Vagina (tissue), 2 donors: Measurements from ENCODE around the gene CDC42EP2.

Source experiments
- POLR2A ChIP-seq, 2 donors: fragments of 450-650 bp; IDR thresholded peaks; one replicate each; pipeline ENCODE4 v1.6.1; 2017; ENCODE audit warnings: antibody characterized with exemption in 2 of 2, mild to moderate bottlenecking in 2 of 2, moderate library complexity in 2 of 2
- POLR2AphosphoS5 ChIP-seq, 2 donors: sonication (generic); formaldehyde crosslinking; IDR thresholded peaks; one replicate each; pipeline ENCODE4 v1.9.0; 2017; ENCODE audit warnings: antibody characterized with exemption in 2 of 2, mild to moderate bottlenecking in 2 of 2, low read depth in 1 of 2; ENCODE audit not compliant: insufficient read depth in 1 of 2
- TF ChIP-seq, protein P1 (sequence below), 3 experiments: fragments of 450-650 bp in 2 of 3; fragments of 200-600 bp in 1 of 3; sonication (generic) in 1 of 3; IDR thresholded peaks; one replicate each; pipeline ENCODE4 v1.5.1; 2017 to 2019; ENCODE audit warnings: antibody characterized with exemption in 3 of 3, mild to moderate bottlenecking in 2 of 3, moderate library complexity in 2 of 3

- TF ChIP-seq, protein P1, sequence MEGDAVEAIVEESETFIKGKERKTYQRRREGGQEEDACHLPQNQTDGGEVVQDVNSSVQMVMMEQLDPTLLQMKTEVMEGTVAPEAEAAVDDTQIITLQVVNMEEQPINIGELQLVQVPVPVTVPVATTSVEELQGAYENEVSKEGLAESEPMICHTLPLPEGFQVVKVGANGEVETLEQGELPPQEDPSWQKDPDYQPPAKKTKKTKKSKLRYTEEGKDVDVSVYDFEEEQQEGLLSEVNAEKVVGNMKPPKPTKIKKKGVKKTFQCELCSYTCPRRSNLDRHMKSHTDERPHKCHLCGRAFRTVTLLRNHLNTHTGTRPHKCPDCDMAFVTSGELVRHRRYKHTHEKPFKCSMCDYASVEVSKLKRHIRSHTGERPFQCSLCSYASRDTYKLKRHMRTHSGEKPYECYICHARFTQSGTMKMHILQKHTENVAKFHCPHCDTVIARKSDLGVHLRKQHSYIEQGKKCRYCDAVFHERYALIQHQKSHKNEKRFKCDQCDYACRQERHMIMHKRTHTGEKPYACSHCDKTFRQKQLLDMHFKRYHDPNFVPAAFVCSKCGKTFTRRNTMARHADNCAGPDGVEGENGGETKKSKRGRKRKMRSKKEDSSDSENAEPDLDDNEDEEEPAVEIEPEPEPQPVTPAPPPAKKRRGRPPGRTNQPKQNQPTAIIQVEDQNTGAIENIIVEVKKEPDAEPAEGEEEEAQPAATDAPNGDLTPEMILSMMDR (IDR thresholded peaks at IDR 0.05), result no peak
- TF ChIP-seq POLR2AphosphoS5 (IDR thresholded peaks at IDR 0.05; ENCODE audit: insufficient read depth in 1 of 2, low read depth in 1 of 2) (no peak), POLR2A (IDR thresholded peaks at IDR 0.05) (no peak)
Observed at GRCh38 chr11:65295571-65296341, 18.9 kb upstream of the CDC42EP2 start.
